ENCODE results near the gene TOM1L2. TPM values are rescaled to one million over a fixed set of nuclear protein-coding genes. Genes with fewer than 3 reads are reported as not detected.
A peak's percentile ranks its signal among the peaks of the same experiment; 100 is the strongest.

Gene TOM1L2
- polyA plus RNA-seq, 1 donor from 2014 or later = 40.9 TPM

GRCh38 chr17:17824783-17825614 is 147.2 kb downstream of the TOM1L2 start:
- no peaks in the 10 kb centered on the region for H3F3A ChIP-seq (ENCODE audit: insufficient read depth, low read length, poor library complexity, severe bottlenecking)
- no peak overlapping the region for H3K4me2 ChIP-seq (ENCODE audit: low read length)
- no peak overlapping the region for H3K9ac ChIP-seq (ENCODE audit: low read length)
- H3K36me3 ChIP-seq (ENCODE audit: insufficient read depth, low read length) = no peaks in the 10 kb centered on the region
- H3K4me3 ChIP-seq (ENCODE audit: low read length) = no peak overlapping the region
- no peak overlapping the region for H3K27ac ChIP-seq (ENCODE audit: low read length)
- TF ChIP-seq RAD21 (conservative IDR thresholded peaks at IDR 0.05) = no peak
- TF ChIP-seq REST (IDR thresholded peaks at IDR 0.05; ENCODE audit: borderline replicate concordance) = no peak
- no peak for TF ChIP-seq SMC3 (conservative IDR thresholded peaks at IDR 0.05; ENCODE audit: poor library complexity)
- TF ChIP-seq TAF1 (IDR thresholded peaks at IDR 0.05; ENCODE audit: low read depth) = no peak
- no peak for TF ChIP-seq EZH2 (IDR thresholded peaks at IDR 0.05; ENCODE audit: borderline replicate concordance, insufficient read depth, low read length, poor library complexity, severe bottlenecking)
- no peak overlapping the region for H2AFZ ChIP-seq (ENCODE audit: low read depth, low read length)
- no peaks in the 10 kb centered on the region for H3K9me2 ChIP-seq (ENCODE audit: insufficient read depth, low read length)
- H3K27me3 ChIP-seq (ENCODE audit: insufficient read depth, low read depth, low read length) = no peaks in the 10 kb centered on the region
- H4K20me1 ChIP-seq (ENCODE audit: insufficient read depth) = no peaks in the 10 kb centered on the region
- no peaks in the 10 kb centered on the region for H3K9me3 ChIP-seq (ENCODE audit: low read length)
- H3K79me2 ChIP-seq (replicated peaks; ENCODE audit: insufficient read depth, low read length) = peaks cover 15% of the 10 kb centered on the region

GRCh38 chr17:17824119-17824782 is 147.9 kb downstream of the TOM1L2 start:
- Histone ChIP-seq H4K20me1 (ENCODE audit: insufficient read depth) (no peaks in the 10 kb centered on the region), H3K9me3 (ENCODE audit: low read length) (no peaks in the 10 kb centered on the region), H3K79me2 (replicated peaks; ENCODE audit: insufficient read depth, low read length) (peaks cover 15% of the 10 kb centered on the region), H3F3A (ENCODE audit: insufficient read depth, low read length, poor library complexity, severe bottlenecking) (no peaks in the 10 kb centered on the region), H3K27me3 (ENCODE audit: insufficient read depth, low read depth, low read length) (no peaks in the 10 kb centered on the region), H3K36me3 (ENCODE audit: insufficient read depth, low read length) (no peaks in the 10 kb centered on the region), H3K27ac (ENCODE audit: low read length) (peak overlapping the region; percentile 49), H3K9ac (ENCODE audit: low read length) (peak overlapping the region; percentile 59), H3K4me3 (ENCODE audit: low read length) (peak overlapping the region; percentile 62), H3K9me2 (ENCODE audit: insufficient read depth, low read length) (no peaks in the 10 kb centered on the region), H3K4me2 (ENCODE audit: low read length) (no peak overlapping the region), H2AFZ (ENCODE audit: low read depth, low read length) (no peak overlapping the region)
- TF ChIP-seq EP300 (conservative IDR thresholded peaks at IDR 0.05; ENCODE audit: poor library complexity, severe bottlenecking) (no peak), EZH2 (IDR thresholded peaks at IDR 0.05; ENCODE audit: borderline replicate concordance, insufficient read depth, low read length, poor library complexity, severe bottlenecking) (no peak), CTCF (IDR thresholded peaks at IDR 0.05; ENCODE audit: poor library complexity, severe bottlenecking) (no peak), MXI1 (conservative IDR thresholded peaks at IDR 0.05; ENCODE audit: poor library complexity, severe bottlenecking) (no peak)

Measured in neural cell (in vitro differentiated cells).